ENCODE data around the gene CENPK. TPM values are rescaled to one million over a fixed set of nuclear protein-coding genes. Genes with fewer than 3 reads are reported as not detected.

CENPK gene
- total and polyA plus RNA-seq, 2 of the 8 experiments (the other 6 are each of a cell fraction or from before 2014, with no cell fraction given) = 13.3 to 50.9 TPM

DNA sequence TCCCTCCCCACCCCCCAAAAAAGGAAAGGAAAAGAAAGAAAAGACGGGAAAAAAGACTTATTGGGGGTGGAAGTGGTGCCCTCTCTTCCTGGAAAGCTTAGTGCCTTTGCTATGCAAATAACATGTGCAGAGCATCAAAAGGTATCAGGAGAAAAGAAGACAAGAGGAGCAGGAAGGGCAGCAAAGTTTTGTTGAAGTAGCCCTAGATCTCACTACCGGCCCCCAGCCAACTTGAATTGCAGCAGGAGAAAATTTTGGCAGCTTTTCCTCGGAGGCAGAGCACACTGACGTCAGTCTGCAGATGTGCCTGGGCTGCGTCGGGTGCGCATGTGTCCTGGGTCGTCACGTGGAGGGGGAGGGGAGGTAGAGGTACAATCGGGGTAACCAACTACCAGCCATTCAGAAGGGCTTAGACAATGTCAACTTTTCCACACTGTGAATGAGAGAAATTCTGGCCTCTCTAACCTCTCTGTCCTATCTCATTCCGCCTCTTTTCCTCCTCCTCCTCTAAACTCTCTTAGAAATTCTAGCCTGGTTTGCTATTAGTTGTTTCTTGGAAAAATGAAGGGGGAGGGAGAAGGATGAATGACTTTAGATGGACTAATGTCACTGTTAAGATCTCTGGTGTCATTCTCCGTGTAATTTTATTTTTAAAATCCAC lies 81.2 kb downstream of the CENPK start, which contains the start of gene ADAMTS6:
Gene ADAMTS6 (minus strand): TSS at position 286 of the 661 bp plus-strand sequence. CDS start 8,247 bp downstream, outside the sequence.
- DNase-seq (ENCODE audit: low read depth in 1 of 2, low spot score in 2 of 2) (peak in 1 of 2 experiments; percentile 67), FAIRE-seq (peak; percentile 78)
- H3K79me2 ChIP-seq (ENCODE audit: control insufficient read depth in 1 of 2, insufficient read depth in 2 of 2, low read length in 2 of 2) = no peaks in the 10 kb centered on the region
- H3K23me2 ChIP-seq (ENCODE audit: low read depth, low read length) = peaks cover 15% of the 10 kb centered on the region
- no peaks in the 10 kb centered on the region for H3K27me3 ChIP-seq (replicated peaks in 1 of 4; ENCODE audit: control insufficient read depth in 3 of 4, extremely low read depth in 1 of 4, insufficient read depth in 3 of 4, low read length in 3 of 4)
- H3K9ac ChIP-seq (replicated peaks in 1 of 4; ENCODE audit: extremely low read depth in 1 of 4, low read depth in 3 of 4, low read length in 3 of 4) = peak within 1 kb of the TSS in 3 of 4 experiments; percentile 35 to 59 (median 42); a peak in 5 of 7 replicates
- peaks cover 0 to 11% (median 6%) of the 10 kb centered on the region in 4 experiments; a peak in 4 of 7 replicates for H3K4me1 ChIP-seq (replicated peaks in 1 of 4; ENCODE audit: control insufficient read depth in 3 of 4, insufficient read depth in 4 of 4, low read length in 3 of 4)
- peak within 1 kb of the TSS; percentile 61 to 81 for H3K4me2 ChIP-seq (ENCODE audit: insufficient read depth in 1 of 2, low read depth in 2 of 2, low read length in 2 of 2)
- peak within 1 kb of the TSS; percentile 65 for H4K5ac ChIP-seq (ENCODE audit: insufficient read length, low read depth, low read length)
- H2BK12ac ChIP-seq (ENCODE audit: low read depth, low read length) = peak within 1 kb of the TSS; percentile 77; the same call in 1 of the 2 replicates
- ChIA-PET CTCF (ENCODE audit: partially characterized antibody) (interaction anchor here (0.6 to 6.6 kb wide), 17 partner anchors 16 to 675 kb away, joined by 3 to 63 read pairs (median 4); no protein-coding TSS in a partner anchor), POLR2A (ENCODE audit: partially characterized antibody) (interaction anchor here (0.7 to 2.0 kb wide), 6 partner anchors 14 to 714 kb away, joined by 3 to 4 read pairs (median 3); partner anchors contain the start of genes CENPK, CWC27, PPWD1 and SREK1IP1)
- H2BK20ac ChIP-seq (ENCODE audit: low read length) = no peak within 1 kb of the TSS
- H3K4ac ChIP-seq (replicated peaks; ENCODE audit: insufficient read length, low read depth, low read length) = no peak within 1 kb of the TSS
- peak within 1 kb of the TSS; percentile 98 for H2AFZ ChIP-seq (ENCODE audit: low read length)
- 3% methylated on average over 12 of the region's 12 CpGs; no CpG with 5 or more reads in 1 of the 2 experiments for WGBS, 2 experiments (ENCODE audit: extremely low coverage in 1 of 2, insufficient coverage in 1 of 2, insufficient read length in 1 of 2, insufficient replicate concordance in 2 of 2, low coverage in 1 of 2, low lambda C conversion rate in 2 of 2, missing lambda C conversion rate in 1 of 2)
- H3K27ac ChIP-seq (ENCODE audit: low read depth, low read length) = peak within 1 kb of the TSS; percentile 84
- H4K91ac ChIP-seq (replicated peaks; ENCODE audit: insufficient read length, low read length) = peak within 1 kb of the TSS; percentile 63
- peak within 1 kb of the TSS; percentile 7 for H3K56ac ChIP-seq (replicated peaks; ENCODE audit: insufficient read length, low read depth, low read length)
- no peak within 1 kb of the TSS for H3K14ac ChIP-seq (ENCODE audit: insufficient read length)
- no peak within 1 kb of the TSS for H2AK5ac ChIP-seq (ENCODE audit: low read depth, low read length)
- H4K20me1 ChIP-seq (replicated peaks in 1 of 2; ENCODE audit: control insufficient read depth in 1 of 2, insufficient read depth in 2 of 2, low read length in 2 of 2) = no peaks in the 10 kb centered on the region
- no peak within 1 kb of the TSS for H3K23ac ChIP-seq (ENCODE audit: insufficient read length)
- H3K36me3 ChIP-seq (ENCODE audit: control insufficient read depth in 2 of 4, insufficient read depth in 4 of 4, low read length in 3 of 4) = no peaks in the 10 kb centered on the region
- no peak within 1 kb of the TSS for H4K8ac ChIP-seq (ENCODE audit: extremely low read depth, insufficient read depth, low read length)
- no peaks in the 10 kb centered on the region for H3K79me1 ChIP-seq (ENCODE audit: low read depth, low read length)
- H3K4me3 ChIP-seq (ENCODE audit: extremely low read depth in 1 of 4, insufficient read depth in 2 of 4, low read depth in 3 of 4, low read length in 4 of 4) = peak within 1 kb of the TSS; percentile 50 to 79 (median 60)
- H3K9me3 ChIP-seq (ENCODE audit: insufficient read depth in 2 of 2, low read depth in 1 of 2, low read length in 1 of 2) = peaks cover 0 to 3% of the 10 kb centered on the region in 2 experiments; a peak in 1 of 4 replicates
- H2BK5ac ChIP-seq (ENCODE audit: low read depth, low read length) = 0 out of 2 replicates have a peak within 1 kb of the TSS, but pooled peaks have one; percentile 22
- peak within 1 kb of the TSS; percentile 12; the same call in 1 of the 2 replicates for H3K18ac ChIP-seq (ENCODE audit: extremely low read depth, low read length)
- H2BK120ac ChIP-seq (replicated peaks; ENCODE audit: low read depth, low read length) = peak within 1 kb of the TSS; percentile 8
- no peak within 1 kb of the TSS for H2BK15ac ChIP-seq (ENCODE audit: low read length)
- TF ChIP-seq POLR2AphosphoS5 (IDR thresholded peaks at IDR 0.05; ENCODE audit: low read depth, low read length) (peak; percentile 78), MAX (IDR thresholded peaks at IDR 0.05) (peak; percentile 94), ASH2L (IDR thresholded peaks at IDR 0.05; ENCODE audit: low read length) (peak; percentile 96), USF2 (IDR thresholded peaks at IDR 0.05; ENCODE audit: low read length) (peak; percentile 85), POLR2A (IDR thresholded peaks at IDR 0.05; ENCODE audit: control extremely low read depth in 1 of 2, low read depth in 2 of 2, low read length in 2 of 2) (peak in 1 of 2 experiments; percentile 69; a peak in 2 of 3 replicates), BACH1 (IDR thresholded peaks at IDR 0.05; ENCODE audit: low read length) (no peak), CHD2 (IDR thresholded peaks at IDR 0.05; ENCODE audit: low read length) (0 out of 2 replicates have a peak, but pooled peaks have one; percentile 9), EP300 (IDR thresholded peaks at IDR 0.05; ENCODE audit: borderline replicate concordance in 1 of 2, low read depth in 2 of 2, low read length in 2 of 2) (no peak), NRF1 (IDR thresholded peaks at IDR 0.05; ENCODE audit: low read depth, low read length) (peak; percentile 56), CBX5 (IDR thresholded peaks at IDR 0.05; ENCODE audit: low read depth, low read length) (no peak), KDM5A (IDR thresholded peaks at IDR 0.05; ENCODE audit: low read length) (no peak)

All from H1 (cell line).